ENCODE measurements around the gene STX1A. TPM values are rescaled to one million over a fixed set of nuclear protein-coding genes. Genes with fewer than 3 reads are reported as not detected.
"Not testable (repeated sequence)": the region's sequence is repeated elsewhere in the genome, so short reads cannot be mapped to it uniquely, and the experiment has no call there.

The STX1A gene
- total RNA-seq, 2 experiments from 2014 or later = 23.7 to 24.1 TPM

DNA sequence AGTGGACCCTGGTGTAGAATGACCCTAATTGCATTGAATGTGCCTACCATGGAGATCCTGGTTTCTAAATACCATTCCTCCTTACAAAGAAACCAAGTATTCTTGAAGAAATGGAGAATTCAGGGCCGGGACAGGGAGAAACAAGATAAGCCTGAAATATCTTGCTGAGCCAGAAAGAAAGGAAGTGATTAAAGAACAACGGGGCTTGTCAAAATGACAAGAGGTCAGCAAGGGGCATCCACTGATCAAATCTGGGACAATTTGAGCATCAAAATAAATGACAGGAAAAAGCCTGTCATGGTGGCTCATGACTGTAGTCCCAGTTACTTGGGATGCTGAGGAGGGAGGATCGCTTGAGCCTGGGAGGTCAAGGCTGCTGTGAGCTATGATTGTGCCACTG lies 11.0 kb upstream of the STX1A start:
- Mint-ChIP-seq H3K27ac (no peak overlapping the region), H3K4me3 (no peak overlapping the region), H3K36me3 (ENCODE audit: low read depth) (no peaks in the 10 kb centered on the region), H3K27me3 (ENCODE audit: low read depth) (peaks cover 6% of the 10 kb centered on the region), H3K4me1 (ENCODE audit: low read depth) (peaks cover 3% of the 10 kb centered on the region), H3K9me3 (no peaks in the 10 kb centered on the region)
- no peak for DNase-seq
- CTCF ChIA-PET = interaction anchor here (0.7 kb wide), 2 partner anchors 120 to 304 kb away, joined by 3 to 4 read pairs; no protein-coding TSS in a partner anchor
- intact Hi-C loops (cut with micrococcal nuclease) = no loop called here

DNA sequence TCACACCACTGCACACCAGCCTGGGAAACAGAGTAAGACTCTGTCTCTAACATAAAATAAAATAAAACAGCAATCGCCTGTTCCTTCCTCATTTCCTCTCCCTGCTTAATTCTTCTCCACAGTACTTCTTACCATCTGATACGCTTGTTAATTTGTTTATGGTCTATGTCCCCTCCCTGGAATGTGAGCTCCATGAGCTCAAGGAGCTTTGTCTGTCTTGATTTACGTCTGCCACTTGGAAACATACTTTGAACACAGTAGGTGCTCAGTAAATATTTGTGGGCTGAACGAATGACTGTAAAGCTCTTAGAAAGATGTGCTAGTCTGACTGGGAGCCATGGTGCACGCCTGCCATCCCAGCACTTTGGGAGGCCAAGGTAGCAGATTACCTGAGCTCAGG lies 9.1 kb upstream of the STX1A start:
- intact Hi-C loops (cut with micrococcal nuclease) = no loop called here
- H3K27me3 Mint-ChIP-seq (ENCODE audit: low read depth) = peaks cover 8% of the 10 kb centered on the region
- no peaks in the 10 kb centered on the region for H3K4me1 Mint-ChIP-seq (ENCODE audit: low read depth)
- DNase-seq = no peak
- no peaks in the 10 kb centered on the region for H3K9me3 Mint-ChIP-seq
- H3K27ac Mint-ChIP-seq = no peak overlapping the region
- no peaks in the 10 kb centered on the region for H3K36me3 Mint-ChIP-seq (ENCODE audit: low read depth)
- CTCF ChIA-PET = interaction anchor here (1.0 to 2.4 kb wide), 3 partner anchors 60 to 122 kb away, joined by 3 to 20 read pairs (median 5); no protein-coding TSS in a partner anchor
- no peak overlapping the region for H3K4me3 Mint-ChIP-seq

DNA sequence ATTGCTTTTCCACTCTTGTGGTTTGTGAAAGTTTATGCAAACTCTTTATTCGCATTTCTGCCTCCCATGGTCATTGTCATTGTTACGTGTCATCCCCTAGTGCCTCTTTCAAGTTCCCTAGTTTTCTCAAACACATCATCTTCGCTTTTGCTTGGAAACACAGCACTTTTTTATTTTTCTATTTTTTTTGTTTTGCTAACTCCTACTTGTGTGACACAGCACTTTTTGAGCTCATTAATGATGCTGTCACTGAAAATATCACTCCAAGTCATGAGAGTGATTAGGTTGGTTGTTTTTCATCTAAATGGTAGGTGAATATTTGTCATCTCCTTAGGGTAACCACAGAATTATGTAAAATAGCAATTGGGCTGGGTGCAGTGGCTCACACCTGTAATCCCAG lies 8.5 kb upstream of the STX1A start:
- Mint-ChIP-seq H3K9me3 (no peaks in the 10 kb centered on the region), H3K4me3 (no peak overlapping the region), H3K4me1 (ENCODE audit: low read depth) (no peaks in the 10 kb centered on the region), H3K27ac (no peak overlapping the region), H3K27me3 (ENCODE audit: low read depth) (peaks cover 8% of the 10 kb centered on the region), H3K36me3 (ENCODE audit: low read depth) (no peaks in the 10 kb centered on the region)
- CTCF ChIA-PET = interaction anchor here (0.5 to 2.4 kb wide), 3 partner anchors 60 to 127 kb away, joined by 3 to 20 read pairs (median 5); no protein-coding TSS in a partner anchor
- intact Hi-C loops (cut with micrococcal nuclease) = no loop called here
- DNase-seq = no peak

DNA sequence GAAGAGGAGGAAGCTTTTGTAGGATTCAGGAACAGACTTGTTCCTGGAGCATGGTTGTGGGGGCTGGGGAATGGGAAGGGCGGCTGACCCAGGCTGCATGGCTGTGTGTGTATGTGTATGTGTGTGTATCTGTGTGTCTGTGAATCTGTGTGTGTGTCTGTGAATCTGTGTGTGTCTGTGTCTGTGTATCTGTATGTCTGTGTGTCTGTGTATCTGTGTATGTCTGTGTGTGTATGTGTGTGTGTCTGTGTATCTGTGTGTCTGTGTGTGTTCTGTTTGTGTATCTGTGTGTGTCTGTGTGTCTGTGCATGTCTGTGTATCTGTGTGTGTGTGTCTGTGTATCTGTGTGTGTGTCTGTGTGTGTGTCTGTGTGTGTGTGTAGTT lies 6.6 kb upstream of the STX1A start:
- Mint-ChIP-seq H3K4me3 (no peak overlapping the region), H3K27ac (no peak overlapping the region), H3K9me3 (no peaks in the 10 kb centered on the region), H3K4me1 (ENCODE audit: low read depth) (no peaks in the 10 kb centered on the region), H3K27me3 (ENCODE audit: low read depth) (peaks cover 8% of the 10 kb centered on the region), H3K36me3 (ENCODE audit: low read depth) (no peaks in the 10 kb centered on the region)
- DNase-seq = no peak
- CTCF ChIA-PET = interaction anchor here (0.6 to 4.9 kb wide), 9 partner anchors 25 to 140 kb away, joined by 3 to 51 read pairs (median 4); no protein-coding TSS in a partner anchor
- intact Hi-C loops (cut with micrococcal nuclease) = no loop called here

DNA sequence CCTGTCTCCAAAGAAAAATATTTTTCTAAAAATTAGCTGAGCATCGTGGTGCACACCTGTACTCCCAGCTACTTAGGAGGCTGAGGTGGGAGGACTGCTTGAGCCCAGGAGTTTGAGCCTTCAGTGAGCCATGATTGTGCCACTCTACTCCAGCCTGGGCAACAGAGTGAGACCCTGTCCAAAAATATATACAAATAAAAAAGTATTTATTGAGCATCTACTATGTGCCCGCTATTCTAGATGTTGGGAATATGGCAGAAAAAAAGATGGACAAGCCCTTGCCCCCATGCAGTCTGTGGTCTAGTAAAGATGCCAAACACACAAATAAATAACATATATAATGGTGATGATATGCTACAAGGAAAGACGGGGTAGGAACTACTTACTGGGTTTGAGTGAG lies 4.3 kb upstream of the STX1A start:
- H3K4me3 Mint-ChIP-seq = no peak overlapping the region
- intact Hi-C loops (cut with micrococcal nuclease) = no loop called here
- no peaks in the 10 kb centered on the region for H3K36me3 Mint-ChIP-seq (ENCODE audit: low read depth)
- CTCF ChIA-PET = interaction anchor here (0.6 to 4.9 kb wide), 11 partner anchors 14 to 788 kb away, joined by 3 to 51 read pairs (median 3); partner anchors contain the start of gene MLXIPL
- no peaks in the 10 kb centered on the region for H3K9me3 Mint-ChIP-seq
- no peak overlapping the region for H3K27ac Mint-ChIP-seq
- H3K4me1 Mint-ChIP-seq (ENCODE audit: low read depth) = no peaks in the 10 kb centered on the region
- H3K27me3 Mint-ChIP-seq (ENCODE audit: low read depth) = peaks cover 10% of the 10 kb centered on the region
- no peak for DNase-seq

DNA sequence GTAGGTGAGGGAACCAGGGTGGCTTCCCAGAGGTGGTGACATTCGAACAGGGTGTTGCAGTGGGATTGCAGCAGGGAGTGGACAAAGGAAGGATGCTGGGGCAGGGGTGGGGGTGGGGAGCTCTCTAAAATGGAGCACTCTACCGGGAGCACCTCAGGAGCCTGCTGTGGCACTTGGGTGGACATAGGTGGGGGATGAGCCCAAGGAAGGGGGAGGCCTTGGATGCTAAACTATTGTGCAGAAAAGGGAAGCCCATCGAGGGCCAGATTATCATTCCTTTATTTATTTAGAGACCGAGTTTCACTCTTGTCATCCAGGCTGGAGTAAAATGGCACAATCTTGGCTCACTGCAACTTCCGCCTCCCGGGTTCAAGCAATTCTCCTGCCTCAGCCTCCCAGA lies 3.3 kb upstream of the STX1A start:
- peaks cover 8% of the 10 kb centered on the region for H3K4me1 Mint-ChIP-seq (ENCODE audit: low read depth)
- no peak overlapping the region for H3K4me3 Mint-ChIP-seq
- DNase-seq = no peak
- CTCF ChIA-PET = interaction anchor here (1.1 to 4.9 kb wide), 4 partner anchors 10 to 115 kb away, joined by 3 to 51 read pairs (median 4); partner anchors contain the start of genes MLXIPL and VPS37D
- no peaks in the 10 kb centered on the region for H3K9me3 Mint-ChIP-seq
- no peaks in the 10 kb centered on the region for H3K36me3 Mint-ChIP-seq (ENCODE audit: low read depth)
- no peak overlapping the region for H3K27ac Mint-ChIP-seq
- peaks cover 4% of the 10 kb centered on the region for H3K27me3 Mint-ChIP-seq (ENCODE audit: low read depth)
- intact Hi-C loops (cut with micrococcal nuclease) = no loop called here

DNA sequence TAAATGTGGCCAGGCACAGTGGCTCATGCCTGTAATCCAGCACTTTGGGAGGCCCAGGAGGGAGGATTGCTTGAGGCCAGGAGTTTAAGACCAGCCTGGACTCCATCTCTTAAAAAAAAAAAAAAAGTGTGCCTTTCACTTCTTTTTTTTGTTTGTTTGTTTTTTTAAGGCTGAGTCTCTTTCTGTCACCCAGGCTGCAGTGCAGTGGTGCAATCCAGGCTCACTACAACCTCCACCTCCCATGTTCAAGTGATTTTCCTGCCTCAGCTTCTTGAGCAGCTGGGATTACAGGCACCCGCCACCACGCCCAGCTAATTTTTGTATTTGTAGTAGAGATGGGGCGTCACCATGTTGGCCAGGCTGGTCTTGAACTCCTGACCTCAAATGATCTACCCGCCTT lies 2.7 kb upstream of the STX1A start:
- H3K36me3 Mint-ChIP-seq (ENCODE audit: low read depth); DNase-seq; H3K4me3 Mint-ChIP-seq; H3K27me3 Mint-ChIP-seq (ENCODE audit: low read depth); intact Hi-C loops (cut with micrococcal nuclease); H3K9me3 Mint-ChIP-seq; H3K27ac Mint-ChIP-seq: not testable (repeated sequence)
- peaks cover 14% of the 10 kb centered on the region for H3K4me1 Mint-ChIP-seq (ENCODE audit: low read depth)
- CTCF ChIA-PET = interaction anchor here (1.0 to 1.3 kb wide), 4 partner anchors 10 to 93 kb away, joined by 3 to 6 read pairs (median 3); partner anchors contain the start of gene VPS37D

DNA sequence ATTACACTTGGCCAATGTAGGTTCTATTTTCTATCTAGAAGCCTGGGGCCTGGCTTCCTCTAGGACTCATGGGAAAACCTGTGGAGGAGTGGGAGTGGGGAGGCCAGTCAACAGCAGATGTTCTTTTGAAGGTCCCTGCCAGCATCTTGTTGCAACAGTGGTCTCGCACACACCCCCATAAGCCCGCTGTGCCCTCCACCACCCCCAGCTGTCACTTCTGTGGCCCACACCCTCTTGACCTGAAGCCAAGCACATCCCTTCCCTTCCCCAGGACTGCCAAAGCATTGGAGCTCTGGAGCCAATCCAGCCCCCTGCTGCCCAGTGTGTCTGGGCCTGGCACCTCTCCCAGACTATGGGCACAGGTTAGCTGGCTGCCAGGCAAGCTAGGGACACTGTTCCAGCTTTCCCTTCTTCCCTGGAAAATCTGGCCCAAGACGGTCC lies 1.9 kb upstream of the STX1A start:
- intact Hi-C loops (cut with micrococcal nuclease) = no loop called here
- no peak overlapping the region for H3K27ac Mint-ChIP-seq
- no peak for DNase-seq
- peaks cover 4% of the 10 kb centered on the region for H3K27me3 Mint-ChIP-seq (ENCODE audit: low read depth)
- CTCF ChIA-PET = interaction anchor here (1.0 to 1.3 kb wide), 3 partner anchors 11 to 92 kb away, joined by 3 to 6 read pairs (median 3); no protein-coding TSS in a partner anchor
- peaks cover 20% of the 10 kb centered on the region for H3K4me1 Mint-ChIP-seq (ENCODE audit: low read depth)
- H3K4me3 Mint-ChIP-seq = peak overlapping the region; percentile 39
- H3K9me3 Mint-ChIP-seq = no peaks in the 10 kb centered on the region
- no peaks in the 10 kb centered on the region for H3K36me3 Mint-ChIP-seq (ENCODE audit: low read depth)

DNA sequence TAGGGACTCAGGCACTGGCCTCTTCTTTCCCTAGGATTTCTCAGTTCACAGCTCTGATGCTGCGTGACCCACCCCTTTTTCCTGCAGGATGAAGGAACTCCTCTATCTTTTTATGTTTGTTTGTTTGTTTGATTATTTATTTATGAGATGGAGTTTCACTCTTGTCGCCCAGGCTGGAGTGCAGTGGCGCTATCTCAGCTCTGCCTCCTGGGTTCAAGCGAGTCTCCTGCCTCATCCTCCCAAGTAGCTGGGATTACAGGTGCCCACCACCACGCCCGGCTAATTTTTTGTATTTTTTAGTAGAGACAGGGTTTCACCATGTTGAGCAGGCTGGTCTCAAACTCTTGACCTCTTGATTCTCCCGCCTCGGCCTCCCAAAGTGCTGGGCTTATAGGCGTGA lies 974 bp upstream of the STX1A start:
- DNase-seq; H3K36me3 Mint-ChIP-seq (ENCODE audit: low read depth); H3K9me3 Mint-ChIP-seq; H3K27me3 Mint-ChIP-seq (ENCODE audit: low read depth); H3K27ac Mint-ChIP-seq; intact Hi-C loops (cut with micrococcal nuclease): not testable (repeated sequence)
- peaks cover 30% of the 10 kb centered on the region for H3K4me1 Mint-ChIP-seq (ENCODE audit: low read depth)
- CTCF ChIA-PET = interaction anchor here (0.8 kb wide), 1 partner anchor 114 kb away, joined by 5 read pairs; no protein-coding TSS in a partner anchor
- peak overlapping the region; percentile 71 for H3K4me3 Mint-ChIP-seq

DNA sequence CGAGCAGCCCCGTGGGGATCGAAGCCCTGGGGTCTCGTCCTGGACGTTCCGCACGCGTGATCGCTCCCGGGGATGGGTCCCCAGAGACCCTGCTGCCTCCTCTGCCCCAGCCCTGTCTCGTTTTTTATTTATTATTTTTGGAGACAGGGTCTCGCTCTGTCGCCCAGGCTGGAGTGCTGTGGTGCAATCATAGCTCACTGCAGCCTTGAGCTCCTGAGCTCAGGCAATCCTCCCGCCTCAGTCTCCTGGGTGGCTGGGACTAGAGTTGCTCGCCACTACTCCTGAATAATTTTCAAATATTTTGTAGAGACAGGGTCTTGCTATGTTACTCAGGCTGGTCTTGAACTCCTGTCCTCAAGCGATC lies 319 bp upstream of the STX1A start:
- intact Hi-C loops (cut with micrococcal nuclease) = loop anchor here (1.0 to 10.0 kb wide), 7 partner anchors 19 to 935 kb away; partner anchors contain the start of genes ABHD11, BAZ1B, BUD23 and DNAJC30
- H3K27me3 Mint-ChIP-seq (ENCODE audit: low read depth) = peaks cover 3% of the 10 kb centered on the region
- H3K9me3 Mint-ChIP-seq = no peaks in the 10 kb centered on the region
- peaks cover 33% of the 10 kb centered on the region for H3K4me1 Mint-ChIP-seq (ENCODE audit: low read depth)
- H3K36me3 Mint-ChIP-seq (ENCODE audit: low read depth) = no peaks in the 10 kb centered on the region
- DNase-seq = no peak
- peak overlapping the region; percentile 71 for H3K4me3 Mint-ChIP-seq
- no peak overlapping the region for H3K27ac Mint-ChIP-seq
- CTCF ChIA-PET = interaction anchor here (0.8 kb wide), 1 partner anchor 113 kb away, joined by 5 read pairs; no protein-coding TSS in a partner anchor

DNA sequence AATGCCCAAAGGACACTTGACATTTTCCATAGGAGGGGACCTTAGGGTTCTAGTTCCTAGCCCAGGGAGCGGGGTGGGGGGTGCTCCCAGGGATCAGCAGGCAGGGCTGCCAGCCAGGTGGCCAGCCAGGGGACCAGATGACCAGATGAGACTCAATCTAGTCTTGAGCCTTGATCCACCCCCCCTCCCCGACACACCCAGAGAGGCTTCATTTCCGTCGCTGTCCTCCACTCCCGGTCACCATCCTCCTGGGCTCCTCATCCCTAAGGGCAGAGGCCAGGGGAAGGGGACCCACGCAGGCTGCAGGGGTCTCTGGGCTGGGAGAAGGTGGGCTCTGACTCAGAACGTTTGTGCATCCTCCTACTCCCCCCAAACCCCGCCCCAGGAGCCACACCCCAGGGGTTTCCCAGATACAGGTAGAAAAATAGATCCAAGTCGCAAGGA lies 1.0 kb downstream of the STX1A start:
- H3K36me3 Mint-ChIP-seq (ENCODE audit: low read depth) = no peaks in the 10 kb centered on the region

DNA sequence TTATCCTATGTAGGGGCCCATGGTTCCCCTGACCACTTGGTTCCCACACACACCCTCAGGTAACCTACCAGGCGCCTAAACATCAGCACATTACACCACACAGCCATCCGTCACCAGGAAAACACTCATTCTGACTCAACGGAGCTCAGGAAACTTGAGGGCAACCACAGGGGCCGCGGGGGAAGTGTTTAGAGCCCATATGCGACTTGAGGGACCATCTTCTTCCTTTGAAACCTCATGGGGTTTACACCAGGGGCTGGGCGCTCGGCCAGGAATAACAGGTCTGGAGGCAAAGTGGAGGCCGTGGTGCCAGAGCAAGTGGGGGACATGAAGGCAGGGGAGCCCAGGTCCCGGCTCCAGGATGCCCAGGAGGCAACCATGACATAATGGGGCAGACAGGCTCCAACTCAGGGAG lies 1.5 kb downstream of the STX1A start:
- Mint-ChIP-seq H3K27ac (peak overlapping the region; percentile 72), H3K9me3 (no peaks in the 10 kb centered on the region), H3K4me3 (peak overlapping the region; percentile 77), H3K27me3 (ENCODE audit: low read depth) (peaks cover 2% of the 10 kb centered on the region), H3K36me3 (ENCODE audit: low read depth) (no peaks in the 10 kb centered on the region), H3K4me1 (ENCODE audit: low read depth) (peaks cover 33% of the 10 kb centered on the region)
- intact Hi-C loops (cut with micrococcal nuclease) = loop anchor here (2.0 to 10.0 kb wide), 5 partner anchors 51 to 937 kb away; partner anchors contain the start of genes BAZ1B, GTF2I, TYW1B and VPS37D
- CTCF ChIA-PET = interaction anchor here (1.3 kb wide), 1 partner anchor 17 kb away, joined by 4 read pairs; no protein-coding TSS in a partner anchor
- peak; percentile 91 for DNase-seq

More for the DNA sequence above, 1.0 kb downstream of the STX1A start:
- Mint-ChIP-seq H3K4me1 (ENCODE audit: low read depth) (peaks cover 33% of the 10 kb centered on the region), H3K4me3 (peak overlapping the region; percentile 77), H3K27me3 (ENCODE audit: low read depth) (peaks cover 2% of the 10 kb centered on the region), H3K9me3 (no peaks in the 10 kb centered on the region), H3K27ac (peak overlapping the region; percentile 72)
- intact Hi-C loops (cut with micrococcal nuclease) = loop anchor here (2.0 to 10.0 kb wide), 5 partner anchors 52 to 936 kb away; partner anchors contain the start of genes BAZ1B, GTF2I, TYW1B and VPS37D
- DNase-seq = peak; percentile 47
- CTCF ChIA-PET = interaction anchor here (1.3 kb wide), 1 partner anchor 16 kb away, joined by 4 read pairs; no protein-coding TSS in a partner anchor

Data from activated naive CD4-positive, alpha-beta T cell treated with anti-CD3 and anti-CD28 coated beads for 36 hours (primary cell).